Measurements from ENCODE around the gene MACROD1. TPM values are rescaled to one million over a fixed set of nuclear protein-coding genes. Genes with fewer than 3 reads are reported as not detected.

MACROD1 gene
- total and polyA plus RNA-seq, 2 of the 13 experiments (the other 11 are each of a cell fraction or from before 2014, with no cell fraction given) = 23.1 to 34.5 TPM

GRCh38 chr11:64025205-64025604 lies 140.7 kb downstream of the MACROD1 start (continued):
- TF ChIP-seq CEBPG (CRISPR knock-in tag; IDR thresholded peaks at IDR 0.05) (no peak), MBD4 (IDR thresholded peaks at IDR 0.05; ENCODE audit: borderline replicate concordance, low read length) (no peak)

GRCh38 chr11:64023712-64024710 lies 141.9 kb downstream of the MACROD1 start:
- in situ Hi-C loops (cut with HindIII; ENCODE audit: extremely low pct_ligation_motif_present, low pct_unique_long_range_greater_than_20kb) = no loop called here
- Histone ChIP-seq H3K79me2 (ENCODE audit: insufficient read depth, low read length) (no peaks in the 10 kb centered on the region), H3K4me1 (ENCODE audit: insufficient read depth, low read length) (peaks cover 15% of the 10 kb centered on the region), H3K27ac (ENCODE audit: extremely low read length, insufficient read depth, low read length) (no peak overlapping the region), H3K27me3 (ENCODE audit: control insufficient read depth in 1 of 2, insufficient read depth in 2 of 2, low read length in 2 of 2) (peaks cover 2 to 7% of the 10 kb centered on the region in 2 experiments; a peak in 2 of 5 replicates), H3K4me2 (ENCODE audit: low read depth, low read length) (no peak overlapping the region), H3K9ac (ENCODE audit: insufficient read depth, low read depth, low read length) (no peak overlapping the region), H3K4me3 (replicated peaks in 1 of 3; ENCODE audit: insufficient read depth in 1 of 3, low read depth in 2 of 3, low read length in 3 of 3) (no peak overlapping the region), H4K20me1 (ENCODE audit: insufficient read depth, low read length) (peaks cover 18% of the 10 kb centered on the region; the same call in 1 of the 2 replicates), H2AFZ (ENCODE audit: low read length) (no peak overlapping the region), H3K36me3 (replicated peaks in 1 of 2; ENCODE audit: control insufficient read depth in 1 of 2, insufficient read depth in 2 of 2, low read length in 2 of 2) (no peaks in the 10 kb centered on the region), H3K9me3 (ENCODE audit: low read length) (no peaks in the 10 kb centered on the region)
- 69% methylated on average over 19 of the region's 20 CpGs for WGBS (ENCODE audit: low lambda C conversion rate)
- intact Hi-C loops (cut with micrococcal nuclease; ENCODE audit: unreplicated experiment) = no loop called here
- ATAC-seq (no peak), FAIRE-seq (no peak), DNase-seq (ENCODE audit: low spot score) (no peak)
- ChIA-PET POLR2A (interaction anchor here (2.0 kb wide), 1 partner anchor 17 kb away, joined by 5 read pairs; no protein-coding TSS in a partner anchor), CTCF (ENCODE audit: low intra/inter-chr PET ratio, low total read pairs) (no interaction called here)
- TF ChIP-seq SYNCRIP (IDR thresholded peaks at IDR 0.05; ENCODE audit: insufficient read depth, low read depth, low read length) (no peak), MAFF (IDR thresholded peaks at IDR 0.05; ENCODE audit: low read depth, low read length) (peak; percentile 21; the same call in 1 of the 2 replicates), MAFK (conservative IDR thresholded peaks at IDR 0.05 in 1 of 2, IDR thresholded peaks at IDR 0.05 in 1 of 2; ENCODE audit: low read length in 2 of 2) (peak in 1 of 2 experiments; percentile 9; a peak in 1 of 4 replicates)
- BruUV-seq (replicated peaks) = no TSS peak

Measured in HepG2 (cell line).